BLaER1 treated with 17β-estradiol and CSF1 and Interleukin-3, amounts not matched to agents 10 nM and 100 nM (cell line): ENCODE measurements around the gene PI4KA.
"Not testable (repeated sequence)": the region's sequence is repeated elsewhere in the genome, so short reads cannot be mapped to it uniquely, and the experiment has no call there.

Source experiments
- H3K27ac ChIP-seq, 11 experiments: shearing (Covaris generic); formaldehyde crosslinking; 2 replicates each; pipeline ENCODE4 v1.8.1; 2022
- H3K27me3 ChIP-seq, 11 experiments: shearing (Covaris generic); formaldehyde crosslinking; 2 replicates each; pipeline ENCODE4 v1.8.1; 2022
- H3K36me3 ChIP-seq, 11 experiments: shearing (Covaris generic); formaldehyde crosslinking; 2 replicates each; pipeline ENCODE4 v1.8.1; 2022
- H3K4me1 ChIP-seq, 10 experiments: shearing (Covaris generic); formaldehyde crosslinking; 2 replicates each; pipeline ENCODE4 v1.8.1; 2022
- H3K4me2 ChIP-seq, 11 experiments: shearing (Covaris generic); formaldehyde crosslinking; 2 replicates each; pipeline ENCODE4 v1.8.1; 2022
- H3K4me3 ChIP-seq, 10 experiments: shearing (Covaris generic); formaldehyde crosslinking; 2 replicates each; pipeline ENCODE4 v1.8.1; 2022
- H3K9ac ChIP-seq, 11 experiments: shearing (Covaris generic); formaldehyde crosslinking; 2 replicates each; pipeline ENCODE4 v1.8.1; 2022
- H3K9me3 ChIP-seq, 11 experiments: shearing (Covaris generic); formaldehyde crosslinking; replicated peaks in 1 of 11; 2 replicates each; pipeline ENCODE4 v1.8.1; 2022
- H4K20me1 ChIP-seq, 11 experiments: shearing (Covaris generic); formaldehyde crosslinking; 2 replicates each; pipeline ENCODE4 v1.8.1; 2022
- Cebpa-rat ChIP-seq, 11 experiments: shearing (Covaris generic); IDR thresholded peaks; 2 replicates each; pipeline ENCODE4 v1.8.1; 2022

PI4KA gene

DNA sequence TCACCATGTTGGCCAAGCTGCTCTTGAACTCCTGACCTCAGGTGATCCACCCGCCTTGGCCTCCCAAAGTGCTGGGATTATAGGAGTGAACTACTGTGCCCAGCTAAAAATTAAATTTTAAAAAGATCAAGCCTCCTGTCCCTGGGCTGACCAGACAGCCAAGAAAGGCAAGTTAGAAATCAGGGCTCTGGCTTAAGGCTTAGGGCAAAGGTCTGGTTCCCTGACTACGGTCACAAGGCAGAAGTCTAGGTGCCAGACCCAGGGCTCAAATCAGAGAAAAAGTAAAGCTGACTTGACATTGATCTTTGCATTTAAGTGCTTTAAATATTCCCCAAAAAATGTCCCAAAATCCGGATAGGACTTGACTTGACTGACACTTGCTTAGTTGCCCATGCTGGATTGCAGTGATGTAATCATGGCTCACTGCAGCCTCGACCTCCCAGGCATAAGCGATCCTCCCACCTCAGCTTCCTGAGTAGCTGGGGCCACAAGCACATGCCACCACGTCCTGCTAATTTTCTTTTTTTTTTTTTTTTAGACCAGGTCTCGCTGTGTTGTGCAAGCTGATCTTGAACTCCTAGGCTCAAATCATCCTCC, 41.3 kb upstream of the PI4KA start:
- Histone ChIP-seq H3K36me3 (no peaks in the 10 kb centered on the region), H4K20me1 (no peaks in the 10 kb centered on the region), H3K4me2 (no peak overlapping the region), H3K4me1 (peaks cover 0 to 17% (median 5%) of the 10 kb centered on the region in 10 experiments; a peak in 9 of 20 replicates), H3K27ac (no peak overlapping the region), H3K27me3 (no peaks in the 10 kb centered on the region), H3K9me3 (no peaks in the 10 kb centered on the region), H3K4me3 (no peak overlapping the region), H3K9ac (no peak overlapping the region)
- no peak for TF ChIP-seq Cebpa-rat (IDR thresholded peaks at IDR 0.05)

DNA sequence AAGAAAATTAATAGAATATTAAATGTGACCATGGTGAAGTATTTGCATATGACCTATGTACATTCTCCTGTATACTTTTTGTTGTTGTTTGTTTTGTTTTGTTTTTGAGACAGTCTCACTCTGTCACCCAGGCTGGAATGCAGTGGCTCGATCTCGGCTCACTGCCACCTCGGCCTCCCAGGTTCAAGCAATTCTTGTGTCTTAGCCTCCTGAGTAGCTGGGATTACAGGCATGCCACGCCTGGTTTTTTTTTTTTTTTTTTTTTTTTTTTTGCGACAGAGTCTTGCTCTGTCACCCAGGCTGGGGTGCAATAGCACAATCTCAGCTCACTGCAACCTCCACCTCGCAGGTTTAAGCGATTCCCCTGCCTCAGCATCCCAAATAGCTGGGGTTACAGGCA, 39.1 kb upstream of the PI4KA start:
- not testable (repeated sequence) for H3K36me3 ChIP-seq, H3K9ac ChIP-seq, H3K27me3 ChIP-seq, H3K4me3 ChIP-seq, H3K27ac ChIP-seq, H3K9me3 ChIP-seq, H3K4me1 ChIP-seq, H3K4me2 ChIP-seq, H4K20me1 ChIP-seq

DNA sequence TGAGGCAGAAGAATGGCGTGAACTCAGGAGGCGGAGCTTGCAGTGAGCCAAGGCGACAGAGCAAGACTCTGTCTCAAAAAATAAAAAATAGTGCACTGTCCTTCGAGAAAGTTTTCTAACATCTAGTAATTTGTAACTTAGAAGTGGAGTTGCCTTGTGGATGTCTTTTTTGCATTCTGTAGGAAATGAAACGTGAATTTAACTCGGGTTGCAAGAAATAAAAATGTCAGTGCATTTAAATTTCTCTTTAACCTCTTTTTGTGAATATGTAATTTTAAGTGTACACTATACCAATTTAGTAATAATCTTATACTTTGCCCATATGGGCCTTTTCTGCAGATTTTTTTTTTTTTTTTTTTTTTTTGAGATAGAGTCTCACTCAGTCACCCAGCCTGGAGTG, 32.4 kb upstream of the PI4KA start:
- H3K27me3 ChIP-seq: no peaks in the 10 kb centered on the region
- no peaks in the 10 kb centered on the region for H3K9me3 ChIP-seq
- peaks cover 0 to 5% (median 0%) of the 10 kb centered on the region in 10 experiments; a peak in 3 of 20 replicates for H3K4me1 ChIP-seq
- H3K4me3 ChIP-seq: no peak overlapping the region
- no peak overlapping the region for H3K4me2 ChIP-seq
- H3K36me3 ChIP-seq: peaks cover 36 to 50% (median 43%) of the 10 kb centered on the region in 11 experiments
- no peak overlapping the region for H3K9ac ChIP-seq
- no peak overlapping the region for H3K27ac ChIP-seq
- TF ChIP-seq Cebpa-rat (IDR thresholded peaks at IDR 0.05): no peak
- peaks cover 0 to 4% (median 0%) of the 10 kb centered on the region in 11 experiments; a peak in 2 of 22 replicates for H4K20me1 ChIP-seq

DNA sequence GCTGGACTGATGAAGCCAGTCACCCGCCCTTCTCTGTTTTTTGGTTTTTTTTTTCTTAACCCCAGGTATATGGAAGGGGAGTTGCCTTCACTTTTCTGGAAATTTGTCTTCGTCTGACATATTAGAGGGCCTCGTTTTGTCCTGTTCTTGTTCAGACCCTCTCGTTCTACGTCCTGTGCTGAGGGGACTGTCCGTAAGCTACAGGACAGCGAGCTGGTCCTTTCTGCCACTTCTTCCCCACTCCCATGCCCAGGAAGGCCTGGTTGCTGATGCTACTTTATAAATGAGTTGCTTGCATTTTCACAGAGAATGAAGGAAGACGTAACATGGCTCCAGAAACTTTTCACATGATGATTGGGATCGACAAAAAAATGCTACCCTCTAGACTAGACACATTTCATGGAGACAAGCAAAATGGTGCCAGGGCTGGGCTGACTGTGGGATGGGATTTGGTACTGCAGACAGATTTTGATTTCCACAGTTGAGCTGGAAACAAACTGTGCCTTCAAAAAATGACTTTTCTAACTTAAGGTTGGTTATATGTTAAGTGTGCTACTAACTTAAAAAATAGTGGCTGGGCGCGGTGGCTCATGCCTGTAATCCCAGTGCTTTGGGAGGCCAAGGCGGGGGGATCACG, 31.4 kb upstream of the PI4KA start:
- H4K20me1 ChIP-seq: peaks cover 0 to 8% (median 0%) of the 10 kb centered on the region in 11 experiments; a peak in 6 of 22 replicates

DNA sequence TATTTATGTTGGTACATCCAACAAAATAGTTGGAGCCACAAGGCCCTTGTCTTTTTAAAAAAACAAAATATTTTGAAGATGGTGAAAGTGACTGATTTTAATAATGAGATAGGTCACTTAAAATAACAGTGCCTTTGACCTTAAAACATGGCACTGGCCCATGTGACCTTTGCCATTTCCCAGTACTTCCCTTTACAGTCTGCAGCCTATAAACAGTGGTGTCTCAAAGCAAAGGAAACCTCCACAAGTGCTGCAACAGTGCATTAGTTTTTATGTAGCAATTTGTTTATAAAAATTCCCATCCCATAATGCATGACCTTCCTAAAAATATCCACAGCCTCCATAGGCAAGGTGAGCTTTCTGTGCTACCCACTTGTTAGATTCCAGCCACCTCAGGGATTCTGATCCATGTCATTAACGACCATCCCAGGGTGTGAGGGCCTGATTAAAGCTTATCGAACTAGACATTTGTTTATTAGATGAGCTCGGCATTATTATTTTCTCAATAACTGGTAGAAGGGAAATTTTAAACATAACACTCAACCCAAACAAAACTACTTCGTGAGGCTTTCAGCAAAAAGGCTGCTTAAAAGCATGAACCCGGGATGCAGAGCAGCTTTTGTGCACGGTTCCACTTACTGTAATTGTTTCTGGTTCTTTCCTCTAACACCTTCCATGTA, 30.6 kb upstream of the PI4KA start:
- H3K36me3 ChIP-seq: peaks cover 52 to 68% (median 61%) of the 10 kb centered on the region in 11 experiments
- H3K9ac ChIP-seq: no peak overlapping the region
- TF ChIP-seq Cebpa-rat (IDR thresholded peaks at IDR 0.05): no peak
- no peak overlapping the region for H3K4me2 ChIP-seq
- no peak overlapping the region for H3K4me3 ChIP-seq
- H4K20me1 ChIP-seq: peaks cover 0 to 15% (median 0%) of the 10 kb centered on the region in 11 experiments; a peak in 7 of 22 replicates
- H3K27ac ChIP-seq: no peak overlapping the region
- no peaks in the 10 kb centered on the region for H3K9me3 ChIP-seq
- no peaks in the 10 kb centered on the region for H3K27me3 ChIP-seq
- H3K4me1 ChIP-seq: no peaks in the 10 kb centered on the region

More for the DNA sequence above, 31.4 kb upstream of the PI4KA start:
- Histone ChIP-seq H3K4me1 (no peaks in the 10 kb centered on the region), H3K36me3 (peaks cover 44 to 59% (median 52%) of the 10 kb centered on the region in 11 experiments), H3K9me3 (no peaks in the 10 kb centered on the region), H3K27ac (no peak overlapping the region), H3K9ac (no peak overlapping the region), H3K4me2 (no peak overlapping the region), H3K27me3 (no peaks in the 10 kb centered on the region), H3K4me3 (no peak overlapping the region)
- no peak for TF ChIP-seq Cebpa-rat (IDR thresholded peaks at IDR 0.05)

DNA sequence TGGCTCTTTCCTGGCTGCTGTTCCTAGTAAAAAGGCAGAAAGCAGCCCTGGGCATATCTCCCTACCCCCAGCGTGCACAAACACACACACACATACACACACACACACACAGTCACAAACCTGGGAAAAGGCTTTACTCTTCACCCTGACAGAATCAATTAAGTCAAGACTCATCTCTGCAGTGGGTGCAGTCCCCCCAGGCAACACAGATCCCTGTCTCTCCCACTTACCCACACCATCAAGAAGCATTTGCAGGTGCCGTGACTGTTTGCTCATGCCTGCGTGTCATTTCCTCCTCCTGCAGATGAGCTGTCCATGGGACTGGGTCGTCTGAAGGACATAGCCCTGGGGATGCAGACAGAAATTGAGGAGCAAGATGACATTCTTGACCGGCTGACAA, 28.8 kb upstream of the PI4KA start:
- H3K4me2 ChIP-seq: no peak overlapping the region
- H3K27ac ChIP-seq: no peak overlapping the region
- H3K9me3 ChIP-seq: no peaks in the 10 kb centered on the region
- peaks cover 0 to 17% (median 0%) of the 10 kb centered on the region in 11 experiments; a peak in 7 of 22 replicates for H4K20me1 ChIP-seq
- H3K9ac ChIP-seq: no peak overlapping the region
- peaks cover 67 to 86% (median 76%) of the 10 kb centered on the region in 11 experiments for H3K36me3 ChIP-seq
- no peaks in the 10 kb centered on the region for H3K27me3 ChIP-seq
- H3K4me3 ChIP-seq: no peak overlapping the region
- TF ChIP-seq Cebpa-rat (IDR thresholded peaks at IDR 0.05): no peak
- no peaks in the 10 kb centered on the region for H3K4me1 ChIP-seq

DNA sequence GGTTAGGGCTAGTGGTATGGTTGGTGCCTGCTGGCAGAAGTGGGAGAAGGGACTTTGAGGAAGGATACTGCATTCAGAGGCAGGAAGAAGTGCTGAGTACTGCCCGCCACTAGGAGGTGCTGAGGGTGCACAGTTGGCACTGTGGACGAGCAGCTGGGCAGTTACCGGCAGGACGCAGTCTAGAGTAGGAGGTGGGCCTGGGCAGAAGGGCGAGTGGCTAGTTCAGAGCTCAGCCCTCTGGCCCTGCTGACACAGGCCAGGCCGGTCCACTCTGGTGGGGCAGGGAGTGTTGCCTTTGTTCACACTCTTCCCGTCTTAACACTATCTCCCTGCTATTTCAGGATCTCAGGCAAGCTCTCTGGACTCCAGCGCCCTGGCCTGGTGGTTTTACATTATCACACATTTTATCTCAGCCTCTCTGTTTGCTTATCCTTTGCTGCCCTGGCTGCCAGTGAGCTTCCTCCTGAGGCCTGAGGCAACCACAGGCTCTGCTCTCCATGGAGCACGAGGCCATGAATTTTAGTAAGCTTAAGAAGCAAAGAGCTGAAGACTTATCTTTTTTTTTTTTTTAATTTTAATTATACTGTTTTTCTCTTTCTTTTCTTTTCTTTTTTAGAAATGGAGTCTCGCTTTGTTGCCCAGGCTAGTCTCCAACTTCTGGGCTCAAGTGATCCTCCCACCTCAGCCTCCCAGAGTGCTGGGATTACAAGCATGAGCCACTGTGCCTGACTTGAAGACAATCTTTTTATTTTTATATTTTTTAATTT, 27.1 kb upstream of the PI4KA start:
- Histone ChIP-seq H3K27me3 (no peaks in the 10 kb centered on the region), H3K4me1 (no peaks in the 10 kb centered on the region), H3K36me3 (peaks cover 83 to 100% (median 93%) of the 10 kb centered on the region in 11 experiments), H4K20me1 (peaks cover 0 to 30% (median 0%) of the 10 kb centered on the region in 11 experiments; a peak in 7 of 22 replicates), H3K4me3 (no peak overlapping the region), H3K9ac (no peak overlapping the region), H3K27ac (no peak overlapping the region), H3K4me2 (no peak overlapping the region), H3K9me3 (no peaks in the 10 kb centered on the region)
- no peak for TF ChIP-seq Cebpa-rat (IDR thresholded peaks at IDR 0.05)

DNA sequence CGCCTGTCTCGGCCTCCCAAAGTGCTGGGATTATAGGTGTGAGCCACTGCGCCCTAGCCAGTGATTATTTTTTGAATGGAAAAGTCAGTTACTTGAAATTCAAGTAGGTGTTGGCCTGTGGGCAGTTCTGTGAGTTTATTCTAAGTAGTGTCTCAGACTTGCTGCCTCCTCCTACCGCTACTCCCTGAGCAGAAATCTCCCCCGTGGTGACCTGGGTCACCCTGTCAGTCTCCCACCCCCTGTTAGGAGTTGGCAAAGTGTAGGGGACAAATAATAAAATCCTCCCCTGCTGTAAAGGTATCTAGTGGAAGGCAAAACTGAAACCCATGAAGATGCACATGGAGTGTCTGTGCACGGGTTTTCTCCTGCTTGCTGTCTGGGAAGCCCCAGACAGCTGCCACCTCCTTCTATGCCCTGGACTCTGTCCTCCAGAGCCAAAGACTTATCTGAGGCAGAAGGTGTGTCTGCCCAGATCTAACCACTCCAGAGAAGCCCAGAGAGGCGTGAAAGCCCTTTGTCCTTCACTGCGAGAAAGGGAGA, 26.5 kb upstream of the PI4KA start:
- no peak overlapping the region for H3K9ac ChIP-seq
- H3K4me2 ChIP-seq: no peak overlapping the region
- H4K20me1 ChIP-seq: peaks cover 0 to 31% (median 0%) of the 10 kb centered on the region in 11 experiments; a peak in 7 of 22 replicates
- H3K4me3 ChIP-seq: no peak overlapping the region
- H3K27ac ChIP-seq: no peak overlapping the region
- no peaks in the 10 kb centered on the region for H3K4me1 ChIP-seq
- TF ChIP-seq Cebpa-rat (IDR thresholded peaks at IDR 0.05): no peak
- H3K36me3 ChIP-seq: peaks cover 85 to 100% (median 96%) of the 10 kb centered on the region in 11 experiments
- H3K9me3 ChIP-seq: no peaks in the 10 kb centered on the region
- H3K27me3 ChIP-seq: no peaks in the 10 kb centered on the region

DNA sequence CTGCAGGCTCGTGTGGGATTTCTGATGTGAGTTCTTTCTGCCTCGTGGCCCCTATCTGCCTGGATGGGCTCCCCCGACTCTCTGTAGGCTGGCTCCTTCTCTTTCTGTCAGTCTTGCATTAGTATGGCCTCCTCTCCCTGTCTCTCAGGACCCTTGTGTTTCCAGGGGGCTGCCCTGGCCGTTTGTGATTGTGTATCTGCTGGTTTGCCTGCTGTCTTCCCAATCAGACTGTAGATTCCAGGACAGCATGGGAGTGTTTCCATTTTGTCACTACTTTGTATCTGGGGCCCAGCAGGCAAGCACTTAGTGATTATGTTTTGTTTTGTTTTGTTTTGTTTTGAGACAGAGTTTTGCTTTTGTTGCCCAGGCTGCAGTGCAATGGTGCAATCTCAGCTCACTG, 25.8 kb upstream of the PI4KA start:
- no peak for TF ChIP-seq Cebpa-rat (IDR thresholded peaks at IDR 0.05)
- Histone ChIP-seq H3K27ac (no peak overlapping the region), H3K4me2 (no peak overlapping the region), H3K4me3 (no peak overlapping the region), H3K9ac (no peak overlapping the region), H3K4me1 (no peaks in the 10 kb centered on the region), H3K36me3 (peaks cover 78 to 100% (median 91%) of the 10 kb centered on the region in 11 experiments), H3K27me3 (no peaks in the 10 kb centered on the region), H3K9me3 (no peaks in the 10 kb centered on the region), H4K20me1 (peaks cover 0 to 31% (median 0%) of the 10 kb centered on the region in 11 experiments; a peak in 7 of 22 replicates)
